Neural crest cell (in vitro differentiated cells): ENCODE data around the gene GTPBP3. TPM values are rescaled to one million over a fixed set of nuclear protein-coding genes. Genes with fewer than 3 reads are reported as not detected.

Experiments used
- DNase-seq: peaks from one replicate; pipeline ENCODE4 v3.0.0; 2021; ENCODE audit warnings: low read depth, mixed read lengths, low spot score
- H3K27ac Mint-ChIP-seq: one replicate; pipeline ENCODE4 v1.8.0; 2021; ENCODE audit warnings: mild to moderate bottlenecking, mixed read lengths; ENCODE audit not compliant: unreplicated experiment
- H3K27me3 Mint-ChIP-seq: 2 replicates; pipeline ENCODE4 v1.8.0; 2021; ENCODE audit warnings: low read depth, mild to moderate bottlenecking, mixed read lengths
- H3K36me3 Mint-ChIP-seq: 2 replicates; pipeline ENCODE4 v1.8.0; 2021; ENCODE audit warnings: low read depth, mild to moderate bottlenecking, mixed read lengths
- H3K4me1 Mint-ChIP-seq: 2 replicates; pipeline ENCODE4 v1.8.0; 2021; ENCODE audit warnings: mixed read lengths
- H3K4me3 Mint-ChIP-seq: one replicate; pipeline ENCODE4 v1.8.0; 2021; ENCODE audit warnings: mild to moderate bottlenecking, mixed read lengths
- H3K9me3 Mint-ChIP-seq: 2 replicates; pipeline ENCODE4 v1.8.0; 2021; ENCODE audit warnings: mixed read lengths
- total RNA-seq: library from RNA; stranded (reverse); gene quantifications from 2 replicates; pipeline ENCODE4 v1.2.1, GENCODE V29; 2021
- TF ChIP-seq, protein P1 (sequence below): fragments of 200-600 bp; sonication (generic); conservative IDR thresholded peaks from 2 replicates; pipeline ENCODE4 v1.5.0; 2021; ENCODE audit warnings: antibody characterized with exemption, mild to moderate bottlenecking

GTPBP3 gene
- total RNA-seq, 1 donor from 2014 or later: 57.8 TPM

DNA sequence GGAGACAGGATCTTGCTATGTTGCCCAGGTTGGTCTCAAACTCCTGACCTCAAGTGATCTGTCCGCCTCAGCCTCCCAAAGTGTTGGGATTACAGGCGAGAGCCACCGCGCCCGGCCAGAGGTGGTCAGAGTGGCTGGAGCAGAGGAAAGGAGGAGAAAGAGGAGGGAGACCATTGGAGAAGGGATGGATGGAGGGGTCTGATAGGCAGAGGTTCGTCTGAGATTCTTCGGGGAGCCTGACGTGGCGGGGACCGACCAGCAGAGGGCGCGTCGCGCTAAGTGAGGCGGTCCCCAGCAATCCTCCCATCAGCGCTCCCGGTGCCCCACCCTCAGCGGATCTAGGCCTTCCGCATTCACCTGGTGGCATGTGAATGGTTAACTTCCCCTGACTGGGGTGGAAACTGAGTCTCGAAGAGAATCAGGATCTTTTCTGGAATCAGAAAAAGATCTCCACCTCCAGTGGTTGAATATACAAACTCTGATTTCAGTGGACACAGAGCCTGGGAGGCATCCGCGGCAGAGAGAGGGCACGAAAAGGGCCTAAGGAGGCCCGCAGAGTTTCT, 8.8 kb downstream of the GTPBP3 start:
- H3K4me3 Mint-ChIP-seq: peak overlapping the region; percentile 69
- H3K9me3 Mint-ChIP-seq: no peaks in the 10 kb centered on the region
- H3K27ac Mint-ChIP-seq: no peak overlapping the region
- no peaks in the 10 kb centered on the region for H3K27me3 Mint-ChIP-seq
- H3K4me1 Mint-ChIP-seq: peaks cover 20% of the 10 kb centered on the region
- H3K36me3 Mint-ChIP-seq: no peaks in the 10 kb centered on the region
- TF ChIP-seq, protein P1, sequence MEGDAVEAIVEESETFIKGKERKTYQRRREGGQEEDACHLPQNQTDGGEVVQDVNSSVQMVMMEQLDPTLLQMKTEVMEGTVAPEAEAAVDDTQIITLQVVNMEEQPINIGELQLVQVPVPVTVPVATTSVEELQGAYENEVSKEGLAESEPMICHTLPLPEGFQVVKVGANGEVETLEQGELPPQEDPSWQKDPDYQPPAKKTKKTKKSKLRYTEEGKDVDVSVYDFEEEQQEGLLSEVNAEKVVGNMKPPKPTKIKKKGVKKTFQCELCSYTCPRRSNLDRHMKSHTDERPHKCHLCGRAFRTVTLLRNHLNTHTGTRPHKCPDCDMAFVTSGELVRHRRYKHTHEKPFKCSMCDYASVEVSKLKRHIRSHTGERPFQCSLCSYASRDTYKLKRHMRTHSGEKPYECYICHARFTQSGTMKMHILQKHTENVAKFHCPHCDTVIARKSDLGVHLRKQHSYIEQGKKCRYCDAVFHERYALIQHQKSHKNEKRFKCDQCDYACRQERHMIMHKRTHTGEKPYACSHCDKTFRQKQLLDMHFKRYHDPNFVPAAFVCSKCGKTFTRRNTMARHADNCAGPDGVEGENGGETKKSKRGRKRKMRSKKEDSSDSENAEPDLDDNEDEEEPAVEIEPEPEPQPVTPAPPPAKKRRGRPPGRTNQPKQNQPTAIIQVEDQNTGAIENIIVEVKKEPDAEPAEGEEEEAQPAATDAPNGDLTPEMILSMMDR: peak; percentile 97
- DNase-seq: peak; percentile 90

DNA sequence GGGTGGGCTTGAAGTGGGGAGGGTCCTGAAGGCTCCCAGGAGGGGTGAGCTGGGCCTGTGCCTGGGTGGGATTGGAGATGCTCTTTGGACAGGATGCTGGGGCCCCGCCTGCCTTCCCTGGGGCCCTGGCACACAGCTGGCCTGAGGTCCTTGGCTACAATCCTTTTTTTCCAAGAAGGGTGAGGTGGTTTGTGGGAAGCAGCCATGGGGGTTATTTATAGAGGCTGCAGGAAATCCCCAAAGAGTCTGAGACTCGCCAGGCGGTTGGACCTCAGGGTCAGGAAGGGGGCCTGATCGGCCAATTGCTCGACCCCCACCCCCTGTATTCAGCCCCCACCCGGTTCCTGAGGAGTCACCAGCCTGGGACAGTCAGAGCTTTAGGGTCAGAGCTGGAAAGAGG, 10.0 kb downstream of the GTPBP3 start:
- TF ChIP-seq, protein P1: no peak
- no peaks in the 10 kb centered on the region for H3K9me3 Mint-ChIP-seq
- DNase-seq: no peak
- H3K36me3 Mint-ChIP-seq: no peaks in the 10 kb centered on the region
- peaks cover 20% of the 10 kb centered on the region for H3K4me1 Mint-ChIP-seq
- H3K27me3 Mint-ChIP-seq: no peaks in the 10 kb centered on the region
- no peak overlapping the region for H3K4me3 Mint-ChIP-seq
- H3K27ac Mint-ChIP-seq: no peak overlapping the region

DNA sequence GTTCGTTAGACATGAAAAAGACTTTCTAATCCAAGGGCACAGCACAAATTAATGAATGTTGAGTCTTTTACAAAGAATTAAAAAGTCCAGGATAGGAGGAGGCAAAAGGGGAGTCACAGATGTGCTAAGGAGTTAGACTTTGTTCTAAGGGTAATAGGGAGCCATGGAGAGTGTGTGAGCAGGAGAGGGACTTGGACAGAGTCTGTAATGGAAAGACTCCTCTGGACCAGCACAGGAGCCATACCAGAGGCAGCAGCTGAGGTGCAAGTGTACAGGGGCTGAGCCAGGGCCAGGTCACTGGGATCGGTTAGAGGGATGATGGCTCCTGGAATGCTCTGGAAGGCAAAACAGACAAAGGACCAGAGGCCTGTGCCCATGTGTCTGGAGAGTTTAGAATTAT, 10.5 kb downstream of the GTPBP3 start:
- H3K27ac Mint-ChIP-seq: peak overlapping the region; percentile 52
- TF ChIP-seq, protein P1: no peak
- H3K4me3 Mint-ChIP-seq: no peak overlapping the region
- no peaks in the 10 kb centered on the region for H3K36me3 Mint-ChIP-seq
- H3K4me1 Mint-ChIP-seq: peaks cover 23% of the 10 kb centered on the region
- H3K9me3 Mint-ChIP-seq: no peaks in the 10 kb centered on the region
- H3K27me3 Mint-ChIP-seq: no peaks in the 10 kb centered on the region
- no peak for DNase-seq

DNA sequence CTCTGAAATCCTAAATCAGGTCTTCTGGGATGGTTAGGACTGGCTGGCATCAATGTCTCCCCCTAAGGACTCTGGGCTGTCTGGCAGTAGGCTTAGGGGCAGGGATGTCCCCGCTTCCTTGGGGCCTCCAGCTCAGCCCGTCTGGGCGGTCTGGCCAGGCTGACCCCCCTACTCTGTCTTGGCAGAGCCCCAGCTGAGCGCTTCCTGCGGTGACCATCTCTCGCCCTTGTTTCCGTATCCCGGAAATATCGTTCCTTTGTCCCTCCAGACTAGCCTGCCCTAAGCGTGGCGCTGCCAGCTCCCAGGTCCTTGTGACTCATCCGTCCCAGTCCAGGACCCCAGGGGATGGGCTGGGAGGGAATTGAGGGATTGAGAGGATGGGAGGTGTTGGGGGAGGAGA, 11.3 kb downstream of the GTPBP3 start:
- peak overlapping the region; percentile 68 for H3K4me3 Mint-ChIP-seq
- DNase-seq: no peak
- no peaks in the 10 kb centered on the region for H3K9me3 Mint-ChIP-seq
- H3K27ac Mint-ChIP-seq: peak overlapping the region; percentile 91
- H3K27me3 Mint-ChIP-seq: no peaks in the 10 kb centered on the region
- H3K36me3 Mint-ChIP-seq: no peaks in the 10 kb centered on the region
- TF ChIP-seq, protein P1: no peak
- peaks cover 23% of the 10 kb centered on the region for H3K4me1 Mint-ChIP-seq

DNA sequence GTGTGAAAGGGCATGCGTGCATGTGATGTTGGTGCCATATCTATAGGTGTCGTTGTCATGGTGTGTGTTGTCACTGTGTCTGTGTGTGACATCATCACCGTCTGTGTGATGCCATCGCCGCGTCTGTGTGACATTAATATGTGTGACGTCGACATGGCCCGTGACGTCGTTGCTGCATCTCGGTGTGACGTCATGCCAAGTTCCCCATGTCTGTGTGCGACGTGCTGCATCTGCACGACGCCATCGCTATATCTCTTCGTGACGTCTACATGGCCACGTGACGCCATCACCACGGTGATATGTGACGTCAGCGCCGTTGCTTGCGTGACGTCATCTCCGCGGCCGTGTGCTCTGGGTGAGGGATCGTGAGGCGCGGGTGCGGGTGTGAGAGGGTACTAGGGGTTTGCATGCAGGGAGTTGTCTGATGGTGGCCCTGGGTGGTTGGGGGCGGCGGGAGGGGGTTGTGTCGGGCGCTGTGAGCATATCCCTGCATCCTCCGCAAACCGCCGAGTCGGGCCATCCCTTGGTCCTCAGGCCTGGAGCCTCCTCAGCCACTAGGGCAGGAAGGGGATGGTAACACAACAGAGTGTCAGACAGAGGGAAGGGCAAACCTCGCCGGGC, 14.6 kb downstream of the GTPBP3 start:
- peaks cover 18% of the 10 kb centered on the region for H3K4me1 Mint-ChIP-seq
- DNase-seq: no peak
- no peak overlapping the region for H3K4me3 Mint-ChIP-seq
- no peaks in the 10 kb centered on the region for H3K36me3 Mint-ChIP-seq
- no peaks in the 10 kb centered on the region for H3K27me3 Mint-ChIP-seq
- TF ChIP-seq, protein P1: no peak
- H3K9me3 Mint-ChIP-seq: no peaks in the 10 kb centered on the region
- H3K27ac Mint-ChIP-seq: peak overlapping the region; percentile 51
